ENCODE measurements around the gene SLC17A1.

Gene SLC17A1, protein sequence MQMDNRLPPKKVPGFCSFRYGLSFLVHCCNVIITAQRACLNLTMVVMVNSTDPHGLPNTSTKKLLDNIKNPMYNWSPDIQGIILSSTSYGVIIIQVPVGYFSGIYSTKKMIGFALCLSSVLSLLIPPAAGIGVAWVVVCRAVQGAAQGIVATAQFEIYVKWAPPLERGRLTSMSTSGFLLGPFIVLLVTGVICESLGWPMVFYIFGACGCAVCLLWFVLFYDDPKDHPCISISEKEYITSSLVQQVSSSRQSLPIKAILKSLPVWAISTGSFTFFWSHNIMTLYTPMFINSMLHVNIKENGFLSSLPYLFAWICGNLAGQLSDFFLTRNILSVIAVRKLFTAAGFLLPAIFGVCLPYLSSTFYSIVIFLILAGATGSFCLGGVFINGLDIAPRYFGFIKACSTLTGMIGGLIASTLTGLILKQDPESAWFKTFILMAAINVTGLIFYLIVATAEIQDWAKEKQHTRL

GRCh38 chr6:25831532-25832306, at the start of gene SLC17A1:
SLC17A1 (minus strand) TSS chr6:25832052; CDS start chr6:25830557, 1,495 bp downstream.
- no peak for DNase-seq (ENCODE audit: low spot score)

DNA sequence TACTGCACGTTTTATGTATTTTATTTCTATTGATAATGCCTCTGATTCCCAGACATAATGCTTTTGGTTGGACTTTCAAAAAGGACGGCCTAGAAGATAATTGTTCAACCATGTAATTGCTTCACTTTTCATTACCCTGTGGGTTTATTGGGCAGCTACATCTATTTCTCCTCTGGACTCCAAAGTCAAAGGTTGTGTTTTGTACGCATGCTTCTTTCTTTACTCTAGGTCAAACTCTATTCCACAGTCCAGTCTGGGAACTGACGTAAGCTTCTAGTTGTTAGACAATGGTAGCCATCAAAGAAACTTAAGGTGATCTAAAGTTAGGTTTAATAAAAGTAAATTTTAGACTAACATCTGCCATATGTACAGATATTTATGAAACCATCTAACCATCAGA, 48.7 kb upstream of the SLC17A1 start:
- DNase-seq (ENCODE audit: low spot score): no peak

DNA sequence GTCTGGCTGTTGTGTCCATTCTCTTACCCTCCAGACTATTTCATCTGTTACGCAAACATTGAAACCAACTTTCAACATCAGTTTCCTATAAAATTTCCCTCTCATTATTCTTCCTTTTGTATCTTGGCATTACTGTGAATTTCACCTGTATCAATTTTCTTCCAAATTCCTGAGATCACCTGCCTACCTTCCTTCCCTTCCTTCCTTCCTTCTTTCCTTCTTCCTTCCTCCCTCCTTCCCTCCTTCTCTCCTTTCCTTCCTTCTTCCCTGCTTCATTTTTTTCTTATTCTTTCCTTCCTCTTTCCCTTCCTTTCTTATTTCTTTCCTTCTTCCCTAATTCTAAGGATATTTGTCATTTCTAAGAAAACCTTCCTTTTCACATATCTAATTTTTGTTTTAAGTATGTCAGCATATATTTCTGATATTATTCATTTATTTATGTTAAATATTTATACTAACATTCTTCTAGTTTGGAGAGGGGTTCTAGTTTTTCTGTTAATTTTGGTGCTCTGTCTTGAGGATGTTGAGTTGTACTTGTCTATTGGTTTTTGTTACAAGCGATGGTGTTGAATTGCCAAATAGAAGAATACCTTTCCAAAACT, 47.0 kb upstream of the SLC17A1 start:
- DNase-seq (ENCODE audit: low spot score): no peak

GRCh38 chr6:25875926-25876602, 44.2 kb upstream of the SLC17A1 start:
- DNase-seq (ENCODE audit: low spot score): no peak

GRCh38 chr6:25875563-25875905, 43.7 kb upstream of the SLC17A1 start:
- no peak for DNase-seq (ENCODE audit: low spot score)

DNA sequence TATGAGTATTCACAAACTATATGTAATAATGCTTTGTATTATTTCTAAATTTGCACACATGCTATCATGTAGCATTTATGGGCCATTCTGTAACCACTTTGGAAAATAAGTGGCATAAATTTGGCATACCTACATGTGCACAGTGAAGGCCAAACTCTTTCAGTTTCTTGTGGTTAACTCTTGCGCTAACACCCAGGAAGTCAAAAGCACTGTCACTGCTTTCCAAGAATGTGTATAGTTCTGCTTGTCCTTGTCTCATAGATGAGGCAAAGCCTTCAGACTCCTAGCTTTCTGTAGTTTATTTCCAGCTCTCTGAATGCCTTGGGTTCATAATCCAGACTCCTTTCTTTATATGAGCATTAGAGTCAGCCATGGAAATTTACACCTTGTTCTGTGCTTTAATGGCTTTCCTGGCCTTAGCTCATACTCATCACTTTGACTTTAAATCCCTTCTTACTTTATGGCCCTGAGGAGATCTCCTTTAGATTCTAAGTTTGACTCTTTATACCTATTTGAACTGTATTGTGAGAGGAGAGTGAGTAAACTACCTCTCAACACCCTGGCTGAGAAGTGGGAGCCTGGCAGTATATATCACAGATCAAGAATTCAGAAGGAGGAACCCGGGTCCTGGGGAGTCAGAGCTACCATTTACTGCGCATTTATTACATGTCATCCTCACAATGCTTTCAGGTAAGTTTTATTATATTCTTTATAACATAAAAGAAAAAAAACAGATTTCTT, 43.1 kb upstream of the SLC17A1 start:
- no peak for DNase-seq (ENCODE audit: low spot score)

DNA sequence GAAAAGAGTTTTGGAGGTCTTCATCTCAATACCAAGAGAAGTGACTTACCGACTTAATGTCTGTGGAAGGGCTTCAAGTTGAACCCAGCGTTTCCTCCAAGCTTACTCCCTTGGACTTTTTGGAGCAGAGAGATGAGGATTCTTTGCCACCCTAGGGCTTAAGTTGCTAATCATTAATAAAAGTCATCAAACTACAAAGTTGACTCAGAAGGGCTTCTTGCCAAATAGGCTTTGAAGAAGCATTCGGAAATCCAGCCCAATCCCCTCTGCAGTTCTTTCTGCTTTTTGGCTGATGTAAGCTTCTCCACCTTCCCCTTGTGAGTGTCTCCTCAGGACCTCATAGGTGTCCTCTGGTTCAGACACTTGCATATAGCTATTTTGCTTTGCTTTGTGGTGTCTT, 42.3 kb upstream of the SLC17A1 start, which contains the start of gene SLC17A3:
Gene SLC17A3 (minus strand): TSS at position 126 of the 400 bp plus-strand sequence. CDS start 5,856 bp downstream, outside the sequence.
- DNase-seq (ENCODE audit: low spot score): no peak

DNA sequence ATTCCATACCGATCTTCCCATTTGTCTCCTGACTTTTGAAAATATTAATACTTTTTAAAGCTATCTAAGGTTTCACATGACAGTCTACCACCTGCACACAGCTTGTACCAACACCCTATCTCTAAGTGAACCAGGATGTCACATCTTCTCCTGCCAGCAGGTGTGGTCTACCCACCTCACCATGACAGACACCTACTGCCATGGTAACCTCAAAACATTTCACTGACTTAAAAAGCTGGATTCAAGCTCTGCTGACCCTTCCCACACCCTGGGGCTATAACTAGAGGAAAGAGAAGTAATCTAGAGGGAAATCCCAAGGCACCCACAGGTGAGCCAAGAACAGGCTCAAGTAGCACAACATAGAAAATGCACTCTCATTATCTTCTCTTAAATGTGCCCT, 41.0 kb upstream of the SLC17A1 start:
- no peak for DNase-seq (ENCODE audit: low spot score)

GRCh38 chr6:25869840-25870239, 38.0 kb upstream of the SLC17A1 start:
- DNase-seq (ENCODE audit: low spot score): no peak

DNA sequence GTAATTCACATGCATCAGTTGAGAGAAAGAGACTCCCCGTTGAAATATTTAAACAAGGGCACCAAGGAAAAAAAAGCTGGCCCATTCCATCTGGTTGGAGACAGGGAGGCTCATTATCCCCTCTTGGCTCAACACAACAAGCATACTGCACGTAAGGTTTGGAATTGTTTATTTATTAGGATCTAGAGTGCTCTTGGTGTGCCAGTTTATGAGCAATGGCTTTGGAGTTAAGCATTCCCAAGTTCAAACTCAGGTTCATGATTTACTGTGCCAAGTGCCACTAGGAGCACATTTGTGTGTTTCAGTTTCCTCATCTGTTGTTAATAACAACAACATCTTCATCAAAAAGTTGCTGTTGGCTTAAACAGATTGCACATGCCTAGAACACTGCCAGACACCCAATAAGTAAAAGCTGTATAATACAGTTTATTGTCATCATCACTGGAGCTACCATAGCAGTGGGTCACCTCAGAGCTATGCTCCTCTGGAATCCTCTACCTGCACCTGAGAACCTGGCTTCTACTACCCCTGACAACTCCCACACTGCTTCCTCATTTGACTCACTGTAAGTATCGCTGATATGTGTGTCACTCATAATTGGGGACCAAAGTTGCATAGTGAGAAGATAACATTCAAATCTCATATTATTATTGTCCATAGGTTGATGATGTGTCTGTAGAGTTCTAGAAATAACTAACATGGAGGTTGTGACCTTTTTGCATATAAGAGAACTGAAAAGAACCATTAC, 36.8 kb upstream of the SLC17A1 start:
- no peak for DNase-seq (ENCODE audit: low spot score)

- DNase-seq (ENCODE audit: low spot score): no peak
Observed at GRCh38 chr6:25866011-25866410, 34.2 kb upstream of the SLC17A1 start.

- DNase-seq (ENCODE audit: low spot score): no peak
Observed at GRCh38 chr6:25863360-25863759, 31.5 kb upstream of the SLC17A1 start.

GRCh38 chr6:25862199-25862598, 30.3 kb upstream of the SLC17A1 start:
- no peak for DNase-seq (ENCODE audit: low spot score)

- no peak for DNase-seq (ENCODE audit: low spot score)
Observed at GRCh38 chr6:25852756-25853155, 20.9 kb upstream of the SLC17A1 start.

DNA sequence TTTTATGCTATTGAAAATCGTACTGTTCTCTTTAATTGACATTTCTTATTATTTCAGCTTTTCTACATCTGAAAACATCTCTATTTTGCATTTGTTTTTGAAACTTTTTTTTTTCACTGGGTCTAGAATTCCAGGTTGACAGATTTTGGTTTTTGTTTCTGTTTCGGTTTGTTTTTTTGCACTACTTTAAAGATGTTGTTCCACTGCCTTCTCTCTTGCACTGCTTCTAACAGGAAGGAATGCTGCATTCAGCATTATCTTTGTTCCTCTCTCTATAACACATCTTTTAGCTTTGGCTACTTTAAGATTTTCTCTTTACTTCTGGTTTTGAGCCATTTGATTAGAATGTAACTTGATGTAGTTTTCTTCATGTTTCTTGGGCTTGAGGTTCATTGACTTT, 20.1 kb upstream of the SLC17A1 start:
- DNase-seq (ENCODE audit: low spot score): no peak

- DNase-seq (ENCODE audit: low spot score): peak; percentile 21
Observed at GRCh38 chr6:25844518-25844917, 12.7 kb upstream of the SLC17A1 start.

DNA sequence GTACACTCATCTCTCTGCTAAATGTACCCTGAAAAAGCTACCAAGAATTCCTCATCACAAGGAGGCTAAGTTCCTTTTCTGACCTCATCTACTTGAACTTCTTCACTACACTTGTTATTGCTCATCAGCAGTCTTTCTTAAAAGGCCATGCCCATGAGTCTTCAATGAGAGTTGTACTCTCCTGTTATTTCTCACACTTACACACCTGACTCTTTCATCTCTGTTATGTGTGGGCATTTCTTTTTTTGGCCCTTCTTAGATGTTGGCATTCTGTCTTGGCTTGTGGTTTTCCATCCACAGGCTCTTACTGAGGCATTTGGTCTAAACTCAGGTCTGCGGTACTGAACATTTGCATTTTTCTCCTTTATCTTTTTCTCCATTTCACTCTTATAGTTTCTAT, 10.7 kb upstream of the SLC17A1 start:
- no peak for DNase-seq (ENCODE audit: low spot score)

DNA sequence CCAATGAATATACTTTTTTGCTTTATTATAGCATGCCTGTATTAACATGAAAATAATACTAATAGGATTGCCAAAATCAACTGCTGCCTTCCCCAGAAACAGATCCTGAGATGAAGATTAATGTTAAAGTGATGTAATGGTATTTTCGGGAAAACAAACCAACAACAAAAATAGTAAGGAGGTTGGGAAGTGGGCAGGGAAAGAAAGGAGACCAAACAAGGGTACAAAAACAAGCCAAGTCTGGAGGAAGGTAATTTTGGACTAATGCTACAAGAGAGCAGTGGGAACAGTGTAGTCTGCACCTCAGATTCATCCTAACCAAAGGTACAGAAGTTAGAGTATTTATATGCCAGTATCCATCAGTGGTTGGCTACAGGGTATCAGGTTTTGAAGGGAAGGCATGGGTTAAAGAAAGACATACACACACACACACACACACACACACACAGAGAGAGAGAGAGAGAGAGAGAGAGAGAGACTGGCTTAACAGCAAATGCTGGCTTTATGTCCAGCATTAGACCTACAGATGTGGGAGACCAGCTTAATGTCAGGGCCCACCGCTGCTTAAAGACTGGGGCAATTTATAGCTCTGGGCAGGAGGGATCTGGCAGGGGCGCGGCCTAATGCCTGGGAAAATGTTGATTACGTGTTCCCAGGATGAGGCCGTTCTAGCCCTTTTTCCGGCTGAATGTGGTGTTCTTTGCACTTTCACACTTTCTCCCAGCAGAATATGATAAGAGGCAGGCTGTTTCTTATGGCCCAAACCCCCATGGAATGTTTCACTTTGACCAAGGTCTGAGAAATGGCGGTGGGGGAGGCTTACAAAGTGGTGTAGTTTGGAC, 3.8 kb upstream of the SLC17A1 start:
- DNase-seq (ENCODE audit: low spot score): no peak

DNA sequence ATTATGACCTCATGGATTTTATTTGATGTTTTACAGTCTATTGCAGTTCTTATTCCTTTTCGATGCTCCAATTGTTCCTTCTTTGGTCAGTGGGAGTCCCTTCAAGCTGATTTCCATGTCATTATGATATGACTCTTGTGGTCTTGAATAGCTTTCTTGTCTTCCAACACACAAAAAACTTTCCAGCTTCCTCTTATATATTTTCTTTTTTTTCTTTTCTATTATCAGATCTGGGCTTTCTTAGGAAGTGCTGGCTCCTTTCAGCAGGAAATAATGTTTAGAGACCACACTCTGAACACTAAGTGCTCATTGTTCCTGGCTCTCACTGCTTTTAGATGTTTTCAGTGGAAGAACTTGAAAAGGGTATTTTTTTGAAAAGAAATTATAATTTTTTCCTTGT, 3.1 kb upstream of the SLC17A1 start:
- DNase-seq (ENCODE audit: low spot score): no peak

- no peak for DNase-seq (ENCODE audit: low spot score)
Observed at GRCh38 chr6:25833136-25833535, 1.3 kb upstream of the SLC17A1 start.

All from D341Med (cell line).